GM12892 (cell line): ENCODE data around the gene WWOX.

Source experiments
- POLR2A ChIP-seq: IDR thresholded peaks from 2 replicates; pipeline ENCODE4 v1.6.1; 2011; ENCODE audit warnings: low read depth, low read length, control low read depth
- POLR2AphosphoS5 ChIP-seq: IDR thresholded peaks from 2 replicates; pipeline ENCODE4 v1.6.1; 2011; ENCODE audit warnings: low read depth, low read length, control low read depth

- TF ChIP-seq POLR2A: no peak
- TF ChIP-seq POLR2AphosphoS5: no peak
Measured at GRCh38 chr16:78829280-78829679, 729.8 kb downstream of the WWOX start.
